ENCODE measurements around the gene NDE1.
A peak's percentile ranks its signal among the peaks of the same experiment; 100 is the strongest.

NDE1 gene

GRCh38 chr16:15741207-15741871 is 91.3 kb downstream of the NDE1 start:
- no peak for DNase-seq

- DNase-seq = no peak
Observed at GRCh38 chr16:15742716-15743115, 92.7 kb downstream of the NDE1 start.

GRCh38 chr16:15743657-15744056 is 93.6 kb downstream of the NDE1 start:
- no peak for DNase-seq

- no peak for DNase-seq
Observed at GRCh38 chr16:15746332-15746731, 96.3 kb downstream of the NDE1 start.

GRCh38 chr16:15747937-15748336 is 97.9 kb downstream of the NDE1 start:
- no peak for DNase-seq

- no peak for DNase-seq
Observed at GRCh38 chr16:15748654-15749053, 98.6 kb downstream of the NDE1 start.

GRCh38 chr16:15749371-15749770 is 99.3 kb downstream of the NDE1 start:
- DNase-seq = no peak

GRCh38 chr16:15749985-15750384 is 99.9 kb downstream of the NDE1 start:
- no peak for DNase-seq

- DNase-seq = no peak
Observed at GRCh38 chr16:15751940-15752339, 101.9 kb downstream of the NDE1 start.

GRCh38 chr16:15752717-15753488 is 102.9 kb downstream of the NDE1 start:
- DNase-seq = no peak

GRCh38 chr16:15754821-15755534 is 104.9 kb downstream of the NDE1 start:
- DNase-seq = no peak

GRCh38 chr16:15757077-15757386 is 107.0 kb downstream of the NDE1 start:
- no peak for DNase-seq

- DNase-seq = no peak
Observed at GRCh38 chr16:15757630-15758251, 107.7 kb downstream of the NDE1 start.

GRCh38 chr16:15759070-15759469 is 109.0 kb downstream of the NDE1 start:
- no peak for DNase-seq

GRCh38 chr16:15760129-15760528 is 110.1 kb downstream of the NDE1 start:
- DNase-seq = no peak

GRCh38 chr16:15764112-15764511 is 114.1 kb downstream of the NDE1 start:
- no peak for DNase-seq

GRCh38 chr16:15765116-15765515 is 115.1 kb downstream of the NDE1 start:
- DNase-seq = no peak

GRCh38 chr16:15765880-15766279 is 115.8 kb downstream of the NDE1 start:
- DNase-seq = peak; percentile 34

GRCh38 chr16:15766918-15767317 is 116.9 kb downstream of the NDE1 start:
- DNase-seq = no peak

- no peak for DNase-seq
Observed at GRCh38 chr16:15768201-15768600, 118.2 kb downstream of the NDE1 start.

- DNase-seq = no peak
Observed at GRCh38 chr16:15769239-15769638, 119.2 kb downstream of the NDE1 start.

- no peak for DNase-seq
Observed at GRCh38 chr16:15770107-15770506, 120.1 kb downstream of the NDE1 start.

- DNase-seq = peak; percentile 54
Observed at GRCh38 chr16:15770512-15770911, 120.5 kb downstream of the NDE1 start.

- DNase-seq = no peak
Observed at GRCh38 chr16:15771694-15772093, 121.6 kb downstream of the NDE1 start.

All from EL (cell line).